Measurements from ENCODE around the gene SLC6A19.

SLC6A19 gene

GRCh38 chr5:1239505-1240251 is 38.3 kb downstream of the SLC6A19 start:
- no peak for DNase-seq (ENCODE audit: low spot score)
- in situ Hi-C loops (cut with MboI; ENCODE audit: low pct_unique_long_range_greater_than_20kb, low sequenced_read_pairs, unreplicated experiment) = no loop called here
- TF ChIP-seq CTCF (IDR thresholded peaks at IDR 0.05; ENCODE audit: extremely low read depth, insufficient read depth, missing control alignments) = no peak

GRCh38 chr5:1240496-1241260 is 39.3 kb downstream of the SLC6A19 start:
- no peak for TF ChIP-seq CTCF (IDR thresholded peaks at IDR 0.05; ENCODE audit: extremely low read depth, insufficient read depth, missing control alignments)
- in situ Hi-C loops (cut with MboI; ENCODE audit: low pct_unique_long_range_greater_than_20kb, low sequenced_read_pairs, unreplicated experiment) = no loop called here
- DNase-seq (ENCODE audit: low spot score) = no peak

GRCh38 chr5:1241509-1242080 is 40.2 kb downstream of the SLC6A19 start:
- in situ Hi-C loops (cut with MboI; ENCODE audit: low pct_unique_long_range_greater_than_20kb, low sequenced_read_pairs, unreplicated experiment) = no loop called here
- no peak for TF ChIP-seq CTCF (IDR thresholded peaks at IDR 0.05; ENCODE audit: extremely low read depth, insufficient read depth, missing control alignments)
- no peak for DNase-seq (ENCODE audit: low spot score)

- in situ Hi-C loops (cut with MboI; ENCODE audit: low pct_unique_long_range_greater_than_20kb, low sequenced_read_pairs, unreplicated experiment) = no loop called here
- DNase-seq (ENCODE audit: low spot score) = no peak
- no peak for TF ChIP-seq CTCF (IDR thresholded peaks at IDR 0.05; ENCODE audit: extremely low read depth, insufficient read depth, missing control alignments)
Observed at GRCh38 chr5:1242733-1243486, 41.5 kb downstream of the SLC6A19 start.

- no peak for DNase-seq (ENCODE audit: low spot score)
- in situ Hi-C loops (cut with MboI; ENCODE audit: low pct_unique_long_range_greater_than_20kb, low sequenced_read_pairs, unreplicated experiment) = no loop called here
- no peak for TF ChIP-seq CTCF (IDR thresholded peaks at IDR 0.05; ENCODE audit: extremely low read depth, insufficient read depth, missing control alignments)
Observed at GRCh38 chr5:1243487-1244130, 42.2 kb downstream of the SLC6A19 start.

GRCh38 chr5:1244255-1244654 is 42.9 kb downstream of the SLC6A19 start:
- TF ChIP-seq CTCF (IDR thresholded peaks at IDR 0.05; ENCODE audit: extremely low read depth, insufficient read depth, missing control alignments) = no peak
- no peak for DNase-seq (ENCODE audit: low spot score)
- in situ Hi-C loops (cut with MboI; ENCODE audit: low pct_unique_long_range_greater_than_20kb, low sequenced_read_pairs, unreplicated experiment) = no loop called here

All from GM13977 (cell line).